ENCODE measurements around the gene ADAMTSL1.
A peak's percentile ranks its signal among the peaks of the same experiment; 100 is the strongest.

Gene ADAMTSL1

GRCh38 chr9:18610956-18611355 lies 137.0 kb downstream of the ADAMTSL1 start:
- no peak for DNase-seq (ENCODE audit: low read depth)

GRCh38 chr9:18611971-18612370 lies 138.0 kb downstream of the ADAMTSL1 start:
- no peak for DNase-seq (ENCODE audit: low read depth)

- DNase-seq (ENCODE audit: low read depth): no peak
These were observed 140.2 kb downstream of the ADAMTSL1 start for GRCh38 chr9:18614116-18614515.

- DNase-seq (ENCODE audit: low read depth): no peak
These were observed 140.7 kb downstream of the ADAMTSL1 start for GRCh38 chr9:18614651-18615050.

- no peak for DNase-seq (ENCODE audit: low read depth)
These were observed 143.0 kb downstream of the ADAMTSL1 start for GRCh38 chr9:18616976-18617375.

GRCh38 chr9:18617759-18618158 lies 143.8 kb downstream of the ADAMTSL1 start:
- DNase-seq (ENCODE audit: low read depth): no peak

GRCh38 chr9:18618862-18619261 lies 144.9 kb downstream of the ADAMTSL1 start:
- DNase-seq (ENCODE audit: low read depth): no peak

GRCh38 chr9:18622186-18622836 lies 148.4 kb downstream of the ADAMTSL1 start:
- DNase-seq (ENCODE audit: low read depth): no peak

GRCh38 chr9:18623221-18624079 lies 149.5 kb downstream of the ADAMTSL1 start:
- no peak for DNase-seq (ENCODE audit: low read depth)

- no peak for DNase-seq (ENCODE audit: low read depth)
These were observed 152.2 kb downstream of the ADAMTSL1 start for GRCh38 chr9:18626046-18626698.

- DNase-seq (ENCODE audit: low read depth): no peak
These were observed 155.2 kb downstream of the ADAMTSL1 start for GRCh38 chr9:18629136-18629535.

- no peak for DNase-seq (ENCODE audit: low read depth)
These were observed 158.9 kb downstream of the ADAMTSL1 start for GRCh38 chr9:18632632-18633403.

GRCh38 chr9:18636781-18637180 lies 162.8 kb downstream of the ADAMTSL1 start:
- no peak for DNase-seq (ENCODE audit: low read depth)

GRCh38 chr9:18638371-18639249 lies 164.7 kb downstream of the ADAMTSL1 start:
- peak; percentile 35 for DNase-seq (ENCODE audit: low read depth)

GRCh38 chr9:18639911-18640310 lies 166.0 kb downstream of the ADAMTSL1 start:
- DNase-seq (ENCODE audit: low read depth): no peak

GRCh38 chr9:18658804-18659705 lies 185.1 kb downstream of the ADAMTSL1 start:
- peak; percentile 63 for DNase-seq (ENCODE audit: low read depth)

GRCh38 chr9:18660001-18660400 lies 186.0 kb downstream of the ADAMTSL1 start:
- no peak for DNase-seq (ENCODE audit: low read depth)

GRCh38 chr9:18662320-18662719 lies 188.4 kb downstream of the ADAMTSL1 start:
- DNase-seq (ENCODE audit: low read depth): no peak

GRCh38 chr9:18665947-18666346 lies 192.0 kb downstream of the ADAMTSL1 start:
- no peak for DNase-seq (ENCODE audit: low read depth)

- DNase-seq (ENCODE audit: low read depth): no peak
These were observed 192.4 kb downstream of the ADAMTSL1 start for GRCh38 chr9:18666348-18666747.

Data from HS-5 (cell line).